Mesenchymal stem cell (in vitro differentiated cells and primary cell): ENCODE results near the gene DDIT4.
A peak's percentile ranks its signal among the peaks of the same experiment; 100 is the strongest.
"Not testable (repeated sequence)": the region's sequence is repeated elsewhere in the genome, so short reads cannot be mapped to it uniquely, and the experiment has no call there.

Experiments
- DNase-seq: peaks from one replicate; pipeline ENCODE4 v3.0.0-alpha.2; 2013
- H2AFZ ChIP-seq: one replicate; pipeline ENCODE4 v1.6.1; 2013; ENCODE audit warnings: low read depth, mild to moderate bottlenecking, control low read depth, inconsistent platforms, low read length, moderate library complexity
- H2AK5ac ChIP-seq: 2 replicates; pipeline ENCODE4 v1.6.1; 2013; ENCODE audit warnings: low read length, moderate library complexity, mild to moderate bottlenecking, inconsistent platforms; ENCODE audit not compliant: severe bottlenecking
- H2BK120ac ChIP-seq: one replicate; pipeline ENCODE4 v1.6.1; 2013; ENCODE audit warnings: low read depth, mild to moderate bottlenecking, inconsistent platforms, low read length, moderate library complexity
- H2BK12ac ChIP-seq, 2 experiments: one replicate each; pipeline ENCODE4 v1.6.1; 2013; ENCODE audit warnings: inconsistent platforms in 2 of 2, low read length in 2 of 2, mild to moderate bottlenecking in 2 of 2, moderate library complexity in 2 of 2, control low read depth in 1 of 2
- H2BK15ac ChIP-seq: one replicate; pipeline ENCODE4 v1.6.1; 2013; ENCODE audit warnings: mild to moderate bottlenecking, low read depth, inconsistent platforms; ENCODE audit not compliant: poor library complexity, severe bottlenecking
- H2BK5ac ChIP-seq: 2 replicates; pipeline ENCODE4 v1.6.1; 2013; ENCODE audit warnings: low read depth, mild to moderate bottlenecking, low read length, control low read depth, inconsistent platforms; ENCODE audit not compliant: poor library complexity, severe bottlenecking
- H3K14ac ChIP-seq, 2 experiments: one replicate each; pipeline ENCODE4 v1.6.1; 2013; ENCODE audit warnings: inconsistent platforms in 2 of 2, low read length in 2 of 2, control low read depth in 1 of 2, mild to moderate bottlenecking in 1 of 2, moderate library complexity in 1 of 2
- H3K18ac ChIP-seq, 2 experiments: one replicate each; pipeline ENCODE4 v1.6.1; 2013; ENCODE audit warnings: inconsistent platforms in 2 of 2, low read length in 2 of 2, control low read depth in 1 of 2, low read depth in 1 of 2, mild to moderate bottlenecking in 1 of 2
- H3K23ac ChIP-seq, 2 experiments: one replicate each; pipeline ENCODE4 v1.6.1; 2013; ENCODE audit warnings: inconsistent platforms in 2 of 2, low read length in 2 of 2, mild to moderate bottlenecking in 2 of 2, moderate library complexity in 2 of 2, control low read depth in 1 of 2
- H3K27ac ChIP-seq: 2 replicates; pipeline ENCODE4 v1.5.1; 2013; ENCODE audit warnings: mild to moderate bottlenecking, moderate library complexity, low read length, control low read depth, inconsistent platforms; ENCODE audit not compliant: poor library complexity, severe bottlenecking
- H3K27me3 ChIP-seq, 2 experiments: 2 replicates each; pipeline versions ENCODE4 v1.6.1 to v1.7.0; 2013; ENCODE audit warnings: low read length in 2 of 2, mild to moderate bottlenecking in 2 of 2, moderate library complexity in 2 of 2, control low read depth in 1 of 2, inconsistent platforms in 1 of 2; ENCODE audit not compliant: control insufficient read depth in 1 of 2, insufficient read depth in 1 of 2
- H3K36me3 ChIP-seq, 2 experiments: 2 replicates each; pipeline versions ENCODE4 v1.6.1 to v1.7.0; 2013; ENCODE audit warnings: low read length in 2 of 2, control low read depth in 1 of 2, inconsistent platforms in 1 of 2, low read depth in 1 of 2, mild to moderate bottlenecking in 1 of 2; ENCODE audit not compliant: insufficient read depth in 2 of 2, control insufficient read depth in 1 of 2
- H3K4ac ChIP-seq, 2 experiments: one replicate each; pipeline ENCODE4 v1.6.1; 2013; ENCODE audit warnings: inconsistent platforms in 2 of 2, low read length in 2 of 2, mild to moderate bottlenecking in 2 of 2, moderate library complexity in 2 of 2, control low read depth in 1 of 2, low read depth in 1 of 2
- H3K4me1 ChIP-seq: 2 replicates; pipeline ENCODE4 v1.6.1; 2013; ENCODE audit warnings: low read depth, low read length, control low read depth; ENCODE audit not compliant: control insufficient read depth, insufficient read depth
- H3K4me2 ChIP-seq: 2 replicates; pipeline ENCODE4 v1.6.1; 2013; ENCODE audit warnings: low read length, mild to moderate bottlenecking, inconsistent platforms; ENCODE audit not compliant: poor library complexity, severe bottlenecking
- H3K4me3 ChIP-seq, 2 experiments: 2 replicates each; pipeline versions ENCODE4 v1.5.1 to v1.7.0; 2013; ENCODE audit warnings: low read length in 2 of 2, mild to moderate bottlenecking in 2 of 2, control low read depth in 1 of 2, low read depth in 1 of 2; ENCODE audit not compliant: insufficient read depth in 1 of 2
- H3K79me1 ChIP-seq: replicated peaks from 2 replicates; pipeline ENCODE4 v1.6.1; 2013; ENCODE audit warnings: mild to moderate bottlenecking, control low read depth, low read length, inconsistent platforms; ENCODE audit not compliant: poor library complexity, severe bottlenecking
- H3K9ac ChIP-seq: 2 replicates; pipeline ENCODE4 v1.7.0; 2013; ENCODE audit warnings: mild to moderate bottlenecking, low read length, moderate library complexity
- H3K9me3 ChIP-seq: 2 replicates; pipeline ENCODE4 v1.7.0; 2013; ENCODE audit warnings: mild to moderate bottlenecking, low read length; ENCODE audit not compliant: control insufficient read depth
- H4K8ac ChIP-seq: one replicate; pipeline ENCODE4 v1.6.1; 2013; ENCODE audit warnings: inconsistent platforms, mild to moderate bottlenecking, low read length, moderate library complexity
- H4K91ac ChIP-seq: one replicate; pipeline ENCODE4 v1.6.1; 2013; ENCODE audit warnings: mild to moderate bottlenecking, low read length, inconsistent platforms
- WGBS: methylation state at CpG from one replicate; pipeline ENCODE4 v1.1.7; 2013; ENCODE audit warnings: mixed read lengths; 5-methylcytosine and 5-hydroxymethylcytosine counted together

Gene DDIT4

DNA sequence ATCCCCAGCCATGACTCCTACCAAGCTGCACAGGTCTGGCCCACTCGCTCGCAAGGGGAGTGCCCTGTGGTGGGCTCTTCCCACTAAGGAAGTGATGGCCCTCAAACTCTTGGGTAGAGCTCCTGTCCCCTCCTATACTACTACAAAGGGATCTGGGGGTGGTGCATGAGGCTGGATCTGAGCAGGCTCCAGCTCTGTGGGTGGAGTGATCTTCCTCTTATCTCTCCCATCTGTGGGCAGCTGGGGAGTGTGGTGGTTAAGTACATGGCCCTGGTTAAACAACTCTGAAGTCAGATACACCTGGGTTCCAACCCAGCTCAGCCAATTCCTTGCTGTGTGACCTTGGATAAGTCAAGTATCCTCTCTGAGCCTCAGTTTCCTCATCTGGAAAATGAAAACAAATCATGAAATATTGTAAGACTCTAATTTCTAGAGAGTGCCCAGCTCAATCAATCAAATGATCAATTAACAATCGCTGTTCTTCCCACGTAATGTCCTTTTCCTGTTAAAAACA is 17.4 kb downstream of the DDIT4 start:
- Histone ChIP-seq H4K91ac (peak overlapping the region; percentile 73), H3K23ac (no peak overlapping the region), H3K79me1 (no peaks in the 10 kb centered on the region), H2BK15ac (no peak overlapping the region), H3K4me2 (no peak overlapping the region), H3K27ac (no peak overlapping the region), H2BK120ac (no peak overlapping the region), H3K36me3 (no peaks in the 10 kb centered on the region), H4K8ac (peak overlapping the region; percentile 77), H3K9ac (no peak overlapping the region), H3K9me3 (no peaks in the 10 kb centered on the region), H2BK5ac (no peak overlapping the region), H3K4me3 (no peak overlapping the region), H2AK5ac (no peak overlapping the region), H3K27me3 (no peaks in the 10 kb centered on the region), H3K4ac (no peak overlapping the region), H2BK12ac (peak overlapping the region in 1 of 2 experiments; percentile 14), H3K4me1 (peaks cover under 1% of the 10 kb centered on the region), H3K18ac (no peak overlapping the region), H2AFZ (no peak overlapping the region), H3K14ac (no peak overlapping the region)
- no peak for DNase-seq
- WGBS = 100% methylated on average over 4 of the region's 4 CpGs

GRCh38 chr10:72292223-72292691 is 18.5 kb downstream of the DDIT4 start:
- H2BK15ac ChIP-seq = no peak overlapping the region
- H3K4me3 ChIP-seq = no peak overlapping the region
- H4K91ac ChIP-seq = peak overlapping the region; percentile 28
- H3K23ac ChIP-seq = no peak overlapping the region
- H2AK5ac ChIP-seq = no peak overlapping the region
- no peaks in the 10 kb centered on the region for H3K9me3 ChIP-seq
- H2BK120ac ChIP-seq = no peak overlapping the region
- 76% methylated on average over 6 of the region's 6 CpGs for WGBS
- H3K4me2 ChIP-seq = no peak overlapping the region
- DNase-seq = no peak
- H3K18ac ChIP-seq = peak overlapping the region in 1 of 2 experiments; percentile 14
- H3K4me1 ChIP-seq = peaks cover 3% of the 10 kb centered on the region
- H3K79me1 ChIP-seq = peaks cover 1% of the 10 kb centered on the region
- no peak overlapping the region for H3K9ac ChIP-seq
- H3K36me3 ChIP-seq = no peaks in the 10 kb centered on the region
- no peak overlapping the region for H3K4ac ChIP-seq
- H2AFZ ChIP-seq = no peak overlapping the region
- no peak overlapping the region for H3K14ac ChIP-seq
- peak overlapping the region; percentile 40 to 69 for H2BK12ac ChIP-seq
- H4K8ac ChIP-seq = no peak overlapping the region
- H2BK5ac ChIP-seq = no peak overlapping the region
- no peak overlapping the region for H3K27ac ChIP-seq
- H3K27me3 ChIP-seq = no peaks in the 10 kb centered on the region

- H3K23ac ChIP-seq = no peak overlapping the region
- no peak overlapping the region for H3K27ac ChIP-seq
- no peak overlapping the region for H3K14ac ChIP-seq
- no peak overlapping the region for H3K4me2 ChIP-seq
- H4K8ac ChIP-seq = no peak overlapping the region
- no peak for DNase-seq
- WGBS = 96% methylated on average over 6 of the region's 8 CpGs
- H3K4me1 ChIP-seq = peaks cover 19% of the 10 kb centered on the region
- H2AFZ ChIP-seq = no peak overlapping the region
- no peak overlapping the region for H3K18ac ChIP-seq
- H4K91ac ChIP-seq = no peak overlapping the region
- H3K9me3 ChIP-seq = no peaks in the 10 kb centered on the region
- H2AK5ac ChIP-seq = no peak overlapping the region
- H3K4ac ChIP-seq = peak overlapping the region in 1 of 2 experiments; percentile 7
- peaks cover 1% of the 10 kb centered on the region for H3K79me1 ChIP-seq
- H2BK120ac ChIP-seq = no peak overlapping the region
- H2BK5ac ChIP-seq = no peak overlapping the region
- no peaks in the 10 kb centered on the region for H3K36me3 ChIP-seq
- H3K4me3 ChIP-seq = no peak overlapping the region
- no peak overlapping the region for H2BK12ac ChIP-seq
- H2BK15ac ChIP-seq = no peak overlapping the region
- H3K27me3 ChIP-seq = no peaks in the 10 kb centered on the region
- H3K9ac ChIP-seq = no peak overlapping the region
Measured at GRCh38 chr10:72295330-72295910, 21.7 kb downstream of the DDIT4 start.

DNA sequence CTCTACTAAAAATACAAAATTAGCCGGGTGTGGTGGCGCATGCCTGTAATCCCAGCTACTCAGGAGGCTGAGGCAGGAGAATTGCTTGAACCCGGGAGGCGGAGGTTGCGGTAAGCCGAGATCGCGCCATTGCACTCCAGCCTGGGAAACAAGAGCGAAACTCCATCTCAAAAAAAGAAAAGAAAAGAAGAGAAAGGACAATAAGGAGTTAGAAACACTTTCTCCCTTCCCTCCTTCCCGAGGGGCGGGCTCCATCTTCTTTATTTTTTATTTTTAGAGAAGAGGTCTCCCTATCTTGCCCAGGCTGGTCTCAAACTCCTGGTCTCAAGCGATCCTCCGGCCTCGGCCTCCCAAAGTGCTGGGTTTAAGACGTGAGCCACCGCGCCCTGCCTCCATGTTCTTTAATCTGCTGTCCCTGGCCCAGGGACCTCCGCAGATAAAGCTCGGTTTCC is 23.1 kb downstream of the DDIT4 start:
- H3K36me3 ChIP-seq, DNase-seq, H3K23ac ChIP-seq, H2BK5ac ChIP-seq, H2AFZ ChIP-seq, H3K9me3 ChIP-seq, H3K27me3 ChIP-seq, H3K79me1 ChIP-seq, H3K4me2 ChIP-seq: not testable (repeated sequence)
- Histone ChIP-seq H4K91ac (peak overlapping the region; percentile 97), H2AK5ac (peak overlapping the region; percentile 71), H2BK120ac (peak overlapping the region; percentile 77), H3K14ac (peak overlapping the region in 1 of 2 experiments; percentile 80), H3K18ac (peak overlapping the region; percentile 98 to 99), H3K4ac (peak overlapping the region in 1 of 2 experiments; percentile 98), H3K4me1 (peaks cover 19% of the 10 kb centered on the region), H2BK12ac (peak overlapping the region; percentile 59 to 69), H3K4me3 (peak overlapping the region in 1 of 2 experiments; percentile 88), H4K8ac (peak overlapping the region; percentile 96), H3K9ac (peak overlapping the region; percentile 97), H2BK15ac (peak overlapping the region; percentile 2), H3K27ac (peak overlapping the region; percentile 42)
- WGBS = 89% methylated on average over 10 of the region's 19 CpGs
